Measurements from ENCODE around the gene MTIF2. TPM values are rescaled to one million over a fixed set of nuclear protein-coding genes. Genes with fewer than 3 reads are reported as not detected.
"Not testable (repeated sequence)": the region's sequence is repeated elsewhere in the genome, so short reads cannot be mapped to it uniquely, and the experiment has no call there.

Gene MTIF2
- total and polyA plus RNA-seq, 2 donors = 29.2 to 33.0 TPM

DNA sequence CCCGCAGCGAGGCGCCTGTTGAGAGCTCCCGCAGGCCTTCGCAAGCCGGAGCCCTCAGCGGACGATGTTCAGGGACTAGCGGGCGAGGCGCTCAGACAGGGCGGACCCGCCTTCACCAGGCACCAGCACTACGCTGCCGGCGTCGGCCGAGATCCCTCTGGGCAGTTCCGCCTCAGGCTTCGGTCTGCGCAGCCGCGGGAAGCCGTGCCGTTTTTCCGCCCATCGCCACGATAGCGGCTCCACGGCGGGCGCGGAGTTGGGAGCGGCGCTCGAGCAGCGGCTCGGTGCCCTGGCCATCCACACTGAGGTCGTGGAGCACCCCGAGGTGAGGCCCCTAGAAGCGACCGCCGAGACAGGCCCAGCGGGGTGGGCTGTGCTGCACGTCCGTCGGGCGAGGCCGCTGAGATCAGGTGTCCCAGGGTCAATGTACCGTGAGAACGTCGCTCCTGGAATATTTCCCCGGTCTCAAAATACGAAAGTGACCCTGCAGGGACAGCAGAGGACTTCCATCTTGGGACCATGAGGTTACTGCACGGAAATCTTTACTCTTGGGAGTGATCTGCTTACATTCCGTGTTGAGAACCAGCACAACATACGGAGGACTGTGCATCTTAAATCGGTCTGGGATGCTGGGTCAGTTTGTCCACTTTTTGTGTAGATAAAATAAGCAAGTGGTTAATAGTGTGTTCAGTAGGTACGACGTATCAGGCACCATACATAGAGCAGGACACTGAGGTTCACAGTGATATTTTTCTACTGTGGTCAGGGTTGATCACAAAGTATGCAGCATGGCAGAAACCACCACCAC, 13.3 kb upstream of the MTIF2 start:
- Histone ChIP-seq H3K27ac (ENCODE audit: low read depth in 1 of 2, low read length in 1 of 2) (peak overlapping the region; percentile 76 to 91), H3K9me3 (ENCODE audit: control insufficient read depth in 2 of 2, insufficient read depth in 1 of 2, low read length in 1 of 2) (peaks cover 0 to 1% of the 10 kb centered on the region in 2 donors), H3K27me3 (ENCODE audit: control insufficient read depth in 2 of 2, insufficient read depth in 1 of 2, low read length in 1 of 2) (peaks cover 0 to 2% of the 10 kb centered on the region in 2 donors), H3K36me3 (ENCODE audit: control insufficient read depth in 2 of 2, insufficient read depth in 2 of 2, low read length in 1 of 2) (peaks cover 0 to 3% of the 10 kb centered on the region in 2 donors), H3K4me3 (ENCODE audit: low read length in 2 of 2) (peak overlapping the region; percentile 81), H3K4me1 (ENCODE audit: control insufficient read depth in 2 of 2, insufficient read depth in 2 of 2, low read length in 2 of 2) (peaks cover 4 to 10% of the 10 kb centered on the region in 2 donors)
- 4% methylated on average over 60 of the region's 60 CpGs for WGBS
- peak; percentile 47 to 88 (median 62) for DNase-seq (ENCODE audit: low read depth in 6 of 9, low spot score in 9 of 9)

DNA sequence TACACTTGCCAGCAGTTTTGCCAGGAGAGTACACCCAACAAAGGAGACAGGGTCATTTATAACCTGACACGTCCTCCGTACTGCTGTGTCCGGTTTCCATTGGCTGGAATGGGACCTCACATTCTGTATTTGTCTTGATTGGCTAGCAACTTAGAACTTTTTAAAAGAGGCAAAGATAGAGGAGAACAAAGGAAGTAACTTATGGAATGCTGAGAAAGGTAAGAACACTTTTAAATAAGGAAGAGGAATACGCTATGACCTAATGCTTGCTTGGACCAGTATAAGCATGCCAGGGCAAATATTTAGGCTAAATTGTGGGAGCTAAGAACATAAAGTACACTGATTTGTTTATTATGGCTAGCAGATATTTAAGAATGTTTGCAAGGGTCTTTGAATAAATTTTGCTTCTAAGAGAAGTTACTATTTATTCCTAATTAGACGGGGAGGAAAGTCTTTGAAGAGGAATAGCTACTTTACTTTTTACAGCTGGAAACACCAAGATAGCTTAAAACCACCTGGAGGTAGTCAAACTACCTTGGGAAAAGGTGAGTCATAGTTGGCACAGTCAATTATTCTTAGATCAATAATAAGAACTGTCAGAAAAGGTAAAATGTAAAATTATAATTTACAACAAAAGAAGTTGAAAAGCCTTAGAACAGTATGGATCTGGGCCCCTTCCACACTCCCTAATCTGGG, 12.0 kb upstream of the MTIF2 start:
- not testable (repeated sequence) for H3K4me3 ChIP-seq (ENCODE audit: low read length in 2 of 2); H3K36me3 ChIP-seq (ENCODE audit: control insufficient read depth in 2 of 2, insufficient read depth in 2 of 2, low read length in 1 of 2); H3K9me3 ChIP-seq (ENCODE audit: control insufficient read depth in 2 of 2, insufficient read depth in 1 of 2, low read length in 1 of 2); DNase-seq (ENCODE audit: low read depth in 6 of 9, low spot score in 9 of 9); H3K4me1 ChIP-seq (ENCODE audit: control insufficient read depth in 2 of 2, insufficient read depth in 2 of 2, low read length in 2 of 2); H3K27ac ChIP-seq (ENCODE audit: low read depth in 1 of 2, low read length in 1 of 2); H3K27me3 ChIP-seq (ENCODE audit: control insufficient read depth in 2 of 2, insufficient read depth in 1 of 2, low read length in 1 of 2)
- 89% methylated on average over 5 of the region's 5 CpGs for WGBS

DNA sequence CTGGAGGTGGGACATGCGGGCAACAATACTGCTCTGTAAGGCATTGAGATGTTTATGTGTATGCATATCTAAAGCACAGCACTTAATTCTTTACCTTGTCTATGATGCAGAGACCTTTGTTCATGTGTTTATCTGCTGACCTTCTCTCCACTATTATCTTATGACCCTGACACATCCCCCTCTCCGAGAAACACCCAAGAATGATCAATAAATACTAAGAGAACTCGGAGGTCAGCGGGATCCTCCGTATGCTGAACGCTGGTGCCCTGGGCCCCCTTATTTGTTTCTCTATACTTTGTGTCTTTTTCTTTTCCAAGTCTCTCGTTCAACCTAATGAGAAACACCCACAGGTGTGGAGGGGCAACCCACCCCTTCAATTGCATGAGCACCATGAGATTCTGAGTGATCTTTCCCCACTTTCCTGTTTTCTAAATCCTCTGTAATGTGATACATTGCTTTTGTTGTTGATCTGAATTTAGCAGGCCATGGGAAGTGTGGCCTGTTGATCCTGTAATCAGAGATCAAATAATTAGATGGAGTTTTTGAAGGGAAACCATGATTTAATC, 10.9 kb upstream of the MTIF2 start:
- not testable (repeated sequence) for DNase-seq (ENCODE audit: low read depth in 6 of 9, low spot score in 9 of 9); H3K4me1 ChIP-seq (ENCODE audit: control insufficient read depth in 2 of 2, insufficient read depth in 2 of 2, low read length in 2 of 2); H3K27me3 ChIP-seq (ENCODE audit: control insufficient read depth in 2 of 2, insufficient read depth in 1 of 2, low read length in 1 of 2); H3K27ac ChIP-seq (ENCODE audit: low read depth in 1 of 2, low read length in 1 of 2); H3K9me3 ChIP-seq (ENCODE audit: control insufficient read depth in 2 of 2, insufficient read depth in 1 of 2, low read length in 1 of 2); H3K4me3 ChIP-seq (ENCODE audit: low read length in 2 of 2); H3K36me3 ChIP-seq (ENCODE audit: control insufficient read depth in 2 of 2, insufficient read depth in 2 of 2, low read length in 1 of 2)
- WGBS = 96% methylated on average over 7 of the region's 7 CpGs

DNA sequence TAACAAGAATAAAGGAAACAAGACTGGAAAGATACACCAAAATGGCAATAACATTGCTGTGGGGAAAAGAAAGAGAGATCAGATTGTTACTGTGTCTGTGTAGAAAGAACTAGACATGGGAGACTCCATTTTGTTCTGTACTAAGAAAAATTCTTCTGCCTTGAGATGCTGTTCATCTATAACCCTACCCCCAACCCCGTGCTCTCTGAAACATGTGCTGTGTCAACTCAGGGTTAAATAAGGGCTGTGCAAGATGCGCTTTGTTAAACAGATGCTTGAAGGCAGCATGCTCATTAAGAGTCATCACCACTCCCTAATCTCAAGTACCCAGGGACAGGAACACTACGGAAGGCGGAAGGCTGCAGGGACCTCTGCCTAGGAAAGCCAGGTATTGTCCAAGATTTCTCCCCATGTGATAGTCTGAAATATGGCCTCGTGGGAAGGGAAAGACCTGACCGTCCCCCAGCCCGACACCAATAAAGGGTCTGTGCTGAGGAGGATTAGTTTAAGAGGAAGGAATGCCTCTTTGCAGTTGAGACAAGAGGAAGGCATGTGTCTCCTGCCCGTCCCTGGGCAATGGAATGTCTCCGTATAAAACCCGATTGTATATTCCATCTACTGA, 10.3 kb upstream of the MTIF2 start:
- 84% methylated on average over 10 of the region's 10 CpGs for WGBS
- H3K27ac ChIP-seq (ENCODE audit: low read depth in 1 of 2, low read length in 1 of 2); DNase-seq (ENCODE audit: low read depth in 6 of 9, low spot score in 9 of 9); H3K4me1 ChIP-seq (ENCODE audit: control insufficient read depth in 2 of 2, insufficient read depth in 2 of 2, low read length in 2 of 2); H3K4me3 ChIP-seq (ENCODE audit: low read length in 2 of 2); H3K36me3 ChIP-seq (ENCODE audit: control insufficient read depth in 2 of 2, insufficient read depth in 2 of 2, low read length in 1 of 2); H3K27me3 ChIP-seq (ENCODE audit: control insufficient read depth in 2 of 2, insufficient read depth in 1 of 2, low read length in 1 of 2); H3K9me3 ChIP-seq (ENCODE audit: control insufficient read depth in 2 of 2, insufficient read depth in 1 of 2, low read length in 1 of 2): not testable (repeated sequence)

DNA sequence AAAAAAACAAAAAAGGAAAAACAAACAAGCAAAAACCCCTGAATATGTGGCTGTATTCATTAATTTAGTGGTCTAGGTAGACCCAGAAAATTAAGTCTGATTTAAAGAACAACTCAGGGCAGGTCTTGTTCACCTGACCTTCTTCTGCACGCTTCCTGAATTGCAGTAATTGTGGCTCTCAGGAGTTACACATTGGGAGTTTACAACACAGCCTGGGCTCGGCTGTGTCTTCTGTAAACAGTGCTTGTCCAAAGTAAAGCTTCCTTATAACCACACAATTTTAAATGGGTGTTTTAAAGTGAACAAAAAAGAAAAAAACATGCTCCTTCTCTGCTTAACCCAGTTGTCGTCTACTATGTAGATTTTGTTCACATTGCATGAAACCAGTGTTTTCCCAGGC, 8.3 kb upstream of the MTIF2 start:
- peaks cover 0 to 1% of the 10 kb centered on the region in 2 donors for H3K9me3 ChIP-seq (ENCODE audit: control insufficient read depth in 2 of 2, insufficient read depth in 1 of 2, low read length in 1 of 2)
- H3K4me3 ChIP-seq (ENCODE audit: low read length in 2 of 2) = no peak overlapping the region
- peaks cover 0 to 6% of the 10 kb centered on the region in 2 donors for H3K4me1 ChIP-seq (ENCODE audit: control insufficient read depth in 2 of 2, insufficient read depth in 2 of 2, low read length in 2 of 2)
- no peak overlapping the region for H3K27ac ChIP-seq (ENCODE audit: low read depth in 1 of 2, low read length in 1 of 2)
- no peaks in the 10 kb centered on the region for H3K36me3 ChIP-seq (ENCODE audit: control insufficient read depth in 2 of 2, insufficient read depth in 2 of 2, low read length in 1 of 2)
- 89% methylated on average over 3 of the region's 3 CpGs for WGBS
- DNase-seq (ENCODE audit: low read depth in 6 of 9, low spot score in 9 of 9) = no peak
- peaks cover 0 to 2% of the 10 kb centered on the region in 2 donors for H3K27me3 ChIP-seq (ENCODE audit: control insufficient read depth in 2 of 2, insufficient read depth in 1 of 2, low read length in 1 of 2)

DNA sequence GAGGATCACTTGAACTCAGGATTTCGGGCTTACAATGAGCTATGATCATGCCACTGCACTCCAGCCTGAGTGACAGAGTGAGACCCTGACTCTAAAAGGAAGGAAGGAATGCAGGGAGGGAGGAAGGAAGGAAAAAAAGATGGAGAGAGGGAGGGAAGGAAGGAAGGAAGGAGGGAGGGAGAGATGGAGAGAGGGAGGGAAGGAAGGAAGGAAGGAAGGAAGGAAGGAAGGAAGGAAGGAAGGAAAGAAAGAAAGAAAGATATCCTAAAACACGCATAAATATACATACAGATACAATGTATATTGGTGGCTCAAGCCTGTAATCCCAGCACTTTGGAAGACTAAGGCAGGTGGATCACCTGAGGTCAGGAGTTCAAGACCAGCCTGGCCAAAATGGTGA, 5.3 kb upstream of the MTIF2 start:
- H3K36me3 ChIP-seq (ENCODE audit: control insufficient read depth in 2 of 2, insufficient read depth in 2 of 2, low read length in 1 of 2); DNase-seq (ENCODE audit: low read depth in 6 of 9, low spot score in 9 of 9); H3K27ac ChIP-seq (ENCODE audit: low read depth in 1 of 2, low read length in 1 of 2); H3K4me3 ChIP-seq (ENCODE audit: low read length in 2 of 2); H3K9me3 ChIP-seq (ENCODE audit: control insufficient read depth in 2 of 2, insufficient read depth in 1 of 2, low read length in 1 of 2); H3K27me3 ChIP-seq (ENCODE audit: control insufficient read depth in 2 of 2, insufficient read depth in 1 of 2, low read length in 1 of 2); H3K4me1 ChIP-seq (ENCODE audit: control insufficient read depth in 2 of 2, insufficient read depth in 2 of 2, low read length in 2 of 2): not testable (repeated sequence)
- WGBS = 97% methylated on average over 2 of the region's 2 CpGs

DNA sequence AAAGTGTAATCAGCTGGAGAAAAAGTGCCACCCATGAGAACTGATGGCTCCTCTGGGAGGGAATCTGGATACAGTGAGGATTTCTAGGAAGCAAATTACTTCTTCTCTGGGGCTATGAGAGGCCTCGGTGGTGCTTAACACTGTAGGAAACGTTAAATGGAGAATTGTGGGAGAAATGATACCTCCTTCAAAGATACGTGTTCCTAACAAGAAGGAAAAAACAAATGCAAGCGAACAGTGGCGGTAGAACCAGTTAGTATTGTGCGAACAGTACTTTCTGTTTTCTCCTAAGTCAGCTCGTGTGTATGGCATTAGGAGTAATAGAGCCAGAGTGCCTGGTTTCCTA, 587 bp upstream of the MTIF2 start:
- Histone ChIP-seq H3K36me3 (ENCODE audit: control insufficient read depth in 2 of 2, insufficient read depth in 2 of 2, low read length in 1 of 2) (peaks cover 0 to 3% of the 10 kb centered on the region in 2 donors), H3K27ac (ENCODE audit: low read depth in 1 of 2, low read length in 1 of 2) (peak overlapping the region; percentile 42 to 88), H3K9me3 (ENCODE audit: control insufficient read depth in 2 of 2, insufficient read depth in 1 of 2, low read length in 1 of 2) (no peaks in the 10 kb centered on the region), H3K4me3 (ENCODE audit: low read length in 2 of 2) (peak overlapping the region; percentile 72 to 85), H3K27me3 (ENCODE audit: control insufficient read depth in 2 of 2, insufficient read depth in 1 of 2, low read length in 1 of 2) (no peaks in the 10 kb centered on the region), H3K4me1 (ENCODE audit: control insufficient read depth in 2 of 2, insufficient read depth in 2 of 2, low read length in 2 of 2) (peaks cover 0 to 6% of the 10 kb centered on the region in 2 donors)
- peak in 4 of 9 donors; percentile 4 to 41 (median 14) for DNase-seq (ENCODE audit: low read depth in 6 of 9, low spot score in 9 of 9)
- 32% methylated on average over 7 of the region's 7 CpGs for WGBS

DNA sequence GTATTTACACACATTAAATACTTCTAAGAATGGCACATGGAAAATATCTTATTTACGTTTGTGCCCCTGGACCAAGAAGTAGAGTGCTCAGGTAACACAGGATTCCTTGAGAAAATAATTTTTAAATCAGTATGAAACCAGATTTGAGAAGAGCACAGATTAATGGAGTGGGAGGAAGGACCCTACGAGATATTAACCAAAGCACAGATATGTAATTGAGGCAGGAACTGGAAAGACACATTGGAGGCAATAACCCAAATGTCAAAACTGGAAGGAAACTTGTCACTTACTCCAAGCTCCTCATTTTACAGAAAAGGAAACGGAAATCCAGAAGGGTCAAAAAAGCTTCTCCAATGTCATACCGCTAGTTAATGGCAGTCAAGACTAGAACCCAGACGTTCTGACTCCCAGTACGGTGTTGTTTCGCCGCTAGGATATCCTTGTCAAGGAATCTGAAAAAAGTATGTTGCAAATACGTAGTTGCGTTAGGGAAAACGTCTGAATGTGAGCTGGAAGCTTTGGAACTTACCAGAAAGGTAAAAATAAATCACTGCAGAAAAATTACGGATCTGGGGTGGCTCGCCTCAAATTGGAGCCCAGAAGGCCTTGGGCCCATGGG, 634 bp downstream of the MTIF2 start:
- WGBS = 27% methylated on average over 13 of the region's 13 CpGs
- peaks cover 0 to 6% of the 10 kb centered on the region in 2 donors for H3K4me1 ChIP-seq (ENCODE audit: control insufficient read depth in 2 of 2, insufficient read depth in 2 of 2, low read length in 2 of 2)
- DNase-seq (ENCODE audit: low read depth in 6 of 9, low spot score in 9 of 9) = peak in 2 of 9 donors; percentile 21 to 24
- no peaks in the 10 kb centered on the region for H3K9me3 ChIP-seq (ENCODE audit: control insufficient read depth in 2 of 2, insufficient read depth in 1 of 2, low read length in 1 of 2)
- no peaks in the 10 kb centered on the region for H3K27me3 ChIP-seq (ENCODE audit: control insufficient read depth in 2 of 2, insufficient read depth in 1 of 2, low read length in 1 of 2)
- peak overlapping the region; percentile 88 to 89 for H3K27ac ChIP-seq (ENCODE audit: low read depth in 1 of 2, low read length in 1 of 2)
- H3K36me3 ChIP-seq (ENCODE audit: control insufficient read depth in 2 of 2, insufficient read depth in 2 of 2, low read length in 1 of 2) = peaks cover 3 to 12% of the 10 kb centered on the region in 2 donors
- peak overlapping the region; percentile 72 to 85 for H3K4me3 ChIP-seq (ENCODE audit: low read length in 2 of 2)

All from thymus (tissue), 11 donors.